HFFc6 (cell line): Measurements from ENCODE around the gene DLX4. TPM values are rescaled to one million over a fixed set of nuclear protein-coding genes. Genes with fewer than 3 reads are reported as not detected.

Experiments
- DNase-seq: peaks from one replicate; pipeline ENCODE4 v3.0.0-alpha.2; 2018
- H3K27ac Mint-ChIP-seq: 2 replicates; pipeline ENCODE4 v1.8.0; 2020; ENCODE audit warnings: mild to moderate bottlenecking, mixed read lengths
- H3K27me3 Mint-ChIP-seq: 2 replicates; pipeline ENCODE4 v1.8.0; 2021; ENCODE audit warnings: mild to moderate bottlenecking, moderate library complexity, mixed read lengths; ENCODE audit not compliant: insufficient read depth
- H3K36me3 Mint-ChIP-seq: 2 replicates; pipeline ENCODE4 v1.8.0; 2021; ENCODE audit warnings: low read depth, mixed read lengths
- H3K4me1 Mint-ChIP-seq: 2 replicates; pipeline ENCODE4 v1.8.0; 2020; ENCODE audit warnings: low read depth, mixed read lengths
- H3K4me3 Mint-ChIP-seq: 2 replicates; pipeline ENCODE4 v1.8.0; 2020; ENCODE audit warnings: mild to moderate bottlenecking, moderate library complexity, mixed read lengths
- H3K9me3 Mint-ChIP-seq: 2 replicates; pipeline ENCODE4 v1.8.0; 2020; ENCODE audit warnings: mild to moderate bottlenecking, mixed read lengths
- CTCF ChIP-seq: fragments of 200-600 bp; sonication (generic); IDR thresholded peaks from 2 replicates; pipeline ENCODE4 v1.5.0; 2021; ENCODE audit warnings: antibody characterized with exemption, mild to moderate bottlenecking
- total RNA-seq, 6 experiments: library from RNA; stranded (reverse); fragmentation: NEBNext Ultra II Directional; extraction: Animal tissue kit (Norgen Biotek cat#: 25700); gene quantifications; 2 replicates in 1 of 6; 3 replicates in 5 of 6; pipeline ENCODE4 v1.2.3, GENCODE V29; 2021

Gene DLX4
- total RNA-seq, 6 experiments from 2014 or later = not detected

DNA sequence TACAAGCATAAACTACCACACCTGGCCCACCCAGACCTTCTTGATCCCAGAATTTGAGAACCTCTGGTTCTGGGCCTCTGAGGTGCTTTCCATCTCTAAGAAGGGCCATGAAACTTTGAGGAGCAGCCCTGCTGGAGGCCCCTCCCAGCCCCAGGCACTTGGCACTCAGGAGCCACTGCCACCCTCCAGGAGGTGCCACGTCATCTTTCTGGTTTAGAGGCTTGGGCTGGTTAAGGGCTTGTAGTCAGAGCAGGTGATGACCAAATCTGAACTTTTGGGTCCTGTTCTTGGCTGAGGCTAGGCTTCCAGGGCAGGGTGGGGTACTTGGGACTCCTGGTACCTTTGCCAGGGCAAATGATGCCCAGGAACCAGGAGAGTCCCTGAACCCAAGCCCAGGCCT, 13.8 kb upstream of the DLX4 start:
- TF ChIP-seq CTCF = no peak
- Mint-ChIP-seq H3K4me1 (peaks cover 20% of the 10 kb centered on the region), H3K9me3 (no peaks in the 10 kb centered on the region), H3K27me3 (peaks cover 42% of the 10 kb centered on the region), H3K27ac (no peak overlapping the region), H3K36me3 (no peaks in the 10 kb centered on the region), H3K4me3 (no peak overlapping the region)
- DNase-seq = no peak

- H3K27ac Mint-ChIP-seq = no peak overlapping the region
- no peak for DNase-seq
- TF ChIP-seq CTCF = no peak
- H3K9me3 Mint-ChIP-seq = no peaks in the 10 kb centered on the region
- no peaks in the 10 kb centered on the region for H3K36me3 Mint-ChIP-seq
- H3K4me1 Mint-ChIP-seq = peaks cover 20% of the 10 kb centered on the region
- peaks cover 33% of the 10 kb centered on the region for H3K27me3 Mint-ChIP-seq
- no peak overlapping the region for H3K4me3 Mint-ChIP-seq
These were observed 12.2 kb upstream of the DLX4 start for GRCh38 chr17:49956780-49957179.

DNA sequence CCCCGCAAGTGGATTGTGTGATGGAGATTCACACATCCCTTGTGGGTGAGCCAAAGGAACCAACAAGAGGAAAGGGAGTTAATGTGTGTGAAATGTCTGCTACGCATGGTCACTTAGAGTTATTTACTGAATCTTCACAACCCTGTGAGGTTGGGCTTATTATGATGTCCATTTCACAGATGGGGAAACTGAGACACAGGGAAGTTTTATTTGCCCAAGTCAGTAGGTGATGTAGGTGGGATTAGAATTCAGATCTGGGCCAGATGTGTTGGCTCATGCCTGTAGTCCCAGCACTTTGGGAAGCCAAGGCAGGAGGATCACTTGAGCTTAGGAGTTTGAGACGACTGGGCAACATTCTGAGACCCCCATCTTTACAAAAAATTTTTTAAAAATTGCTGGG, 11.6 kb upstream of the DLX4 start:
- Mint-ChIP-seq H3K4me3 (no peak overlapping the region), H3K9me3 (no peaks in the 10 kb centered on the region), H3K4me1 (peaks cover 17% of the 10 kb centered on the region), H3K36me3 (no peaks in the 10 kb centered on the region), H3K27me3 (peaks cover 34% of the 10 kb centered on the region), H3K27ac (no peak overlapping the region)
- TF ChIP-seq CTCF = no peak
- DNase-seq = no peak

DNA sequence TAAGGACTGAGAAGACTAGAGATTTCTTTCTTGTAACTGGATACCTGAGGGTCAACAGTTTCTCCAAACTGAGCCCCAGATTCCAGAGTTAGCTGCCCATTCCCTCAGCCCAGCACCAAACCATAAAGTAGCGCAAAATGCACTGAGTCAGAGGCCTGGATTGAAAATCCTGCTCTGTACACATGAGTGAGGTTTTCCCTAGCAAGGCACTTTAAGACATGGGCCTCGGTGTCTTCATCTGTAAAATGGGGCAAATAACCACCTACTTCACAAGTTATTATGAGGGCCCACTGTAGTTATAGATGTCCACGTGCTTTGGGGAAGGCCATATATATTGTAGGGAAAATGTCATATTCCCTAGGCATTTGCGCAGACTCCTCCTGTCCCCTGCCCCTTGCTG, 10.3 kb upstream of the DLX4 start:
- Mint-ChIP-seq H3K27ac (no peak overlapping the region), H3K36me3 (no peaks in the 10 kb centered on the region), H3K4me1 (peaks cover 7% of the 10 kb centered on the region), H3K9me3 (no peaks in the 10 kb centered on the region), H3K27me3 (peaks cover 36% of the 10 kb centered on the region), H3K4me3 (no peak overlapping the region)
- TF ChIP-seq CTCF = no peak
- no peak for DNase-seq

GRCh38 chr17:49959183-49959935, 9.6 kb upstream of the DLX4 start:
- Mint-ChIP-seq H3K36me3 (peaks cover 3% of the 10 kb centered on the region; the same call in 1 of the 2 replicates), H3K4me1 (peaks cover 7% of the 10 kb centered on the region), H3K4me3 (no peak overlapping the region), H3K27ac (no peak overlapping the region), H3K27me3 (peaks cover 42% of the 10 kb centered on the region), H3K9me3 (no peaks in the 10 kb centered on the region)
- no peak for TF ChIP-seq CTCF
- peak; percentile 10 for DNase-seq
